Uterus (tissue), 2 donors: ENCODE data around the gene PIP5KL1.

Source experiments
- POLR2A ChIP-seq, 2 donors: fragments of 450-650 bp; IDR thresholded peaks; one replicate each; pipeline ENCODE4 v1.6.1; 2016; ENCODE audit warnings: antibody characterized with exemption in 2 of 2, mild to moderate bottlenecking in 1 of 2, moderate library complexity in 1 of 2
- TF ChIP-seq, protein P1 (sequence below), 4 experiments: fragments of 200-600 bp in 2 of 4; fragments of 450-650 bp in 2 of 4; sonication (generic) in 2 of 4; IDR thresholded peaks; one replicate each; pipeline ENCODE4 v1.5.1; 2016 to 2019; ENCODE audit warnings: antibody characterized with exemption in 4 of 4, mild to moderate bottlenecking in 2 of 4, moderate library complexity in 1 of 4

DNA sequence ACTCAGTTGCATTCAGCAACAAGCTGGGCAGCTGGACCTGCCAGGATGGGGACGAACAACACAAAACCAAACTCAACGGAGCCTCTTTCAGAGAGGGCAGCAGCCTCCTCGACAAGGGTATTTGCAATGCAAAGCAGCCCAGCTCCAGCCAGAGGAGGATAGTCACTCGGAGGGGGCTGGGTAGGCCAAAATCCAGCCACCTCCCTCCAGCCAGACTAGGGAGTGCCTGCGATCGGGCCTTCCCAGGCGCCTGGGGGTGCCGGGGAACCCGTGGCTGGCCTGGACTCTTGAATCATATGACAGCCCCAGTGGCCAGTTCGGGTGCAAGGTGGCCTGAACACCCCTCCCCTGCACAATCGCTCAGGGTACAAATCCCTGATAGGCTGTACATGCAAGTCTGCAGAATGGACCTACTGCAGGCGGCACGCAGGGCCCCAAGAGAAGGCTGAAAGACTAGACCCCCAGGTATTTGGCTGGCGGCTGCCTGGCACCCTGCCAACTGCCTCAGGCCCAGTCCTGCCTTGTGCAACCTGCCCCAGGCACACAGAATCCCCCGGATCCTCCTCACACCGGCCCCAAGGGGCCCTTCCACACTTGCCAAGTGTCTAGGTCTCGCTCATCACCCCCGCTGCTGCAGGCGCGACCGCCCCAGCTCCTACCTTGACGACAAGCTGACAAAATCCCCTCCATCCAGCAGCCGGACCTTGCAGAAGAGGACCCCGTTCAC, 48.9 kb upstream of the PIP5KL1 start:
- TF ChIP-seq, protein P1, sequence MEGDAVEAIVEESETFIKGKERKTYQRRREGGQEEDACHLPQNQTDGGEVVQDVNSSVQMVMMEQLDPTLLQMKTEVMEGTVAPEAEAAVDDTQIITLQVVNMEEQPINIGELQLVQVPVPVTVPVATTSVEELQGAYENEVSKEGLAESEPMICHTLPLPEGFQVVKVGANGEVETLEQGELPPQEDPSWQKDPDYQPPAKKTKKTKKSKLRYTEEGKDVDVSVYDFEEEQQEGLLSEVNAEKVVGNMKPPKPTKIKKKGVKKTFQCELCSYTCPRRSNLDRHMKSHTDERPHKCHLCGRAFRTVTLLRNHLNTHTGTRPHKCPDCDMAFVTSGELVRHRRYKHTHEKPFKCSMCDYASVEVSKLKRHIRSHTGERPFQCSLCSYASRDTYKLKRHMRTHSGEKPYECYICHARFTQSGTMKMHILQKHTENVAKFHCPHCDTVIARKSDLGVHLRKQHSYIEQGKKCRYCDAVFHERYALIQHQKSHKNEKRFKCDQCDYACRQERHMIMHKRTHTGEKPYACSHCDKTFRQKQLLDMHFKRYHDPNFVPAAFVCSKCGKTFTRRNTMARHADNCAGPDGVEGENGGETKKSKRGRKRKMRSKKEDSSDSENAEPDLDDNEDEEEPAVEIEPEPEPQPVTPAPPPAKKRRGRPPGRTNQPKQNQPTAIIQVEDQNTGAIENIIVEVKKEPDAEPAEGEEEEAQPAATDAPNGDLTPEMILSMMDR (IDR thresholded peaks at IDR 0.05) = no peak
- TF ChIP-seq POLR2A (IDR thresholded peaks at IDR 0.05) = peak in 1 of 2 donors; percentile 11
